Neural progenitor cell (in vitro differentiated cells): ENCODE results near the gene PTDSS2. TPM values are rescaled to one million over a fixed set of nuclear protein-coding genes. Genes with fewer than 3 reads are reported as not detected.

Source experiments
- DNase-seq: peaks from one replicate; pipeline ENCODE4 v3.0.0-alpha.2; 2016; ENCODE audit warnings: low spot score
- H2AFZ ChIP-seq: fragments of 200-600 bp; sonication (generic); replicated peaks from 2 replicates; pipeline ENCODE4 v1.6.1; 2016; ENCODE audit warnings: antibody characterized with exemption
- H3F3A ChIP-seq: fragments of 200-600 bp; sonication (generic); 2 replicates; pipeline ENCODE4 v1.6.1; 2016; ENCODE audit warnings: antibody characterized with exemption, low read depth
- H3K27ac ChIP-seq: fragments of 200-600 bp; sonication (generic); 2 replicates; pipeline ENCODE4 v1.5.1; 2016; ENCODE audit warnings: mild to moderate bottlenecking
- H3K27me3 ChIP-seq: fragments of 200-600 bp; sonication (generic); 2 replicates; pipeline ENCODE4 v1.6.1; 2016; ENCODE audit warnings: mild to moderate bottlenecking, moderate library complexity
- H3K36me3 ChIP-seq: fragments of 200-600 bp; sonication (generic); 2 replicates; pipeline ENCODE4 v1.5.1; 2016
- H3K4me1 ChIP-seq: fragments of 200-600 bp; sonication (generic); 2 replicates; pipeline ENCODE4 v1.6.1; 2016; ENCODE audit warnings: mixed run types
- H3K4me2 ChIP-seq: fragments of 200-600 bp; sonication (generic); 2 replicates; pipeline ENCODE4 v1.6.1; 2016
- H3K4me3 ChIP-seq: fragments of 200-600 bp; sonication (generic); 2 replicates; pipeline ENCODE4 v1.5.1; 2016
- H3K79me2 ChIP-seq: fragments of 200-600 bp; sonication (generic); 2 replicates; pipeline ENCODE4 v1.6.1; 2016; ENCODE audit warnings: low read depth
- H3K9ac ChIP-seq: fragments of 200-600 bp; sonication (generic); 2 replicates; pipeline ENCODE4 v1.6.1; 2016
- H3K9me3 ChIP-seq: fragments of 200-600 bp; sonication (generic); 2 replicates; pipeline ENCODE4 v1.5.1; 2016; ENCODE audit warnings: low read depth
- H4K20me1 ChIP-seq: fragments of 200-600 bp; sonication (generic); 2 replicates; pipeline ENCODE4 v1.6.1; 2016; ENCODE audit warnings: low read depth
- H3K27ac Mint-ChIP-seq: 3 replicates; pipeline ENCODE4 v1.8.0; 2021; ENCODE audit warnings: mixed read lengths
- H3K27me3 Mint-ChIP-seq: 2 replicates; pipeline ENCODE4 v1.8.0; 2022; ENCODE audit warnings: low read depth, mild to moderate bottlenecking, inconsistent platforms, moderate library complexity, mixed read lengths; ENCODE audit not compliant: insufficient read depth
- H3K36me3 Mint-ChIP-seq: 3 replicates; pipeline ENCODE4 v1.8.0; 2021; ENCODE audit warnings: mixed read lengths
- H3K4me1 Mint-ChIP-seq: 3 replicates; pipeline ENCODE4 v1.8.0; 2021; ENCODE audit warnings: mixed read lengths
- H3K4me3 Mint-ChIP-seq: 3 replicates; pipeline ENCODE4 v1.8.0; 2021; ENCODE audit warnings: mild to moderate bottlenecking, moderate library complexity, mixed read lengths
- H3K9me3 Mint-ChIP-seq: 3 replicates; pipeline ENCODE4 v1.8.0; 2020; ENCODE audit warnings: mixed read lengths
- CTCF ChIP-seq: fragments of 200-600 bp; sonication (generic); IDR thresholded peaks from 2 replicates; pipeline ENCODE4 v1.5.1; 2017; ENCODE audit warnings: antibody characterized with exemption, mild to moderate bottlenecking
- EZH2 ChIP-seq: fragments of 200-600 bp; sonication (generic); IDR thresholded peaks from 2 replicates; pipeline ENCODE4 v1.6.1; 2017; ENCODE audit warnings: antibody characterized with exemption, mild to moderate bottlenecking, moderate library complexity
- EZH2phosphoT487 ChIP-seq: fragments of 200-600 bp; sonication (generic); IDR thresholded peaks from 2 replicates; pipeline ENCODE4 v1.6.1; 2017; ENCODE audit warnings: antibody characterized with exemption
- total RNA-seq: library from RNA; depleted of rRNA; stranded (reverse); fragments of >200 nt; gene quantifications from 2 replicates; pipeline ENCODE4 v1.2.3, GENCODE V29; 2015; ENCODE audit warnings: low replicate concordance

Gene PTDSS2
- total RNA-seq, 1 donor from 2014 or later = 24.7 TPM

- peaks cover 54% of the 10 kb centered on the region for H3K27me3 ChIP-seq
- no peaks in the 10 kb centered on the region for H3K36me3 ChIP-seq
- no peak overlapping the region for H2AFZ ChIP-seq
These were observed 29.8 kb upstream of the PTDSS2 start for GRCh38 chr11:420054-420910.

GRCh38 chr11:420911-421321 is 29.2 kb upstream of the PTDSS2 start:
- peaks cover 4% of the 10 kb centered on the region for H4K20me1 ChIP-seq
- Mint-ChIP-seq H3K4me1 (no peaks in the 10 kb centered on the region), H3K4me3 (no peak overlapping the region), H3K27me3 (peaks cover 25% of the 10 kb centered on the region), H3K36me3 (no peaks in the 10 kb centered on the region), H3K27ac (no peak overlapping the region), H3K9me3 (peaks cover 2% of the 10 kb centered on the region)
- no peaks in the 10 kb centered on the region for H3K79me2 ChIP-seq
- H3K4me1 ChIP-seq = peaks cover 5% of the 10 kb centered on the region
- no peaks in the 10 kb centered on the region for H3K9me3 ChIP-seq
- H3K27ac ChIP-seq = no peak overlapping the region
- H3K4me2 ChIP-seq = no peak overlapping the region
- peaks cover 47% of the 10 kb centered on the region for H3K27me3 ChIP-seq
- H3F3A ChIP-seq = no peaks in the 10 kb centered on the region
- no peak overlapping the region for H3K4me3 ChIP-seq
- no peak overlapping the region for H3K9ac ChIP-seq
- DNase-seq = no peak
- no peaks in the 10 kb centered on the region for H3K36me3 ChIP-seq
- no peak for TF ChIP-seq EZH2phosphoT487
- TF ChIP-seq CTCF = no peak
- TF ChIP-seq EZH2 = no peak
- no peak overlapping the region for H2AFZ ChIP-seq

More at GRCh38 chr11:420054-420910, 29.8 kb upstream of the PTDSS2 start:
- DNase-seq = no peak
- Mint-ChIP-seq H3K27ac (no peak overlapping the region), H3K4me3 (no peak overlapping the region), H3K4me1 (no peaks in the 10 kb centered on the region), H3K36me3 (no peaks in the 10 kb centered on the region), H3K27me3 (peaks cover 29% of the 10 kb centered on the region), H3K9me3 (peaks cover 2% of the 10 kb centered on the region)
- Histone ChIP-seq H4K20me1 (peaks cover 4% of the 10 kb centered on the region), H3K79me2 (no peaks in the 10 kb centered on the region), H3K4me2 (no peak overlapping the region), H3K4me1 (peaks cover 5% of the 10 kb centered on the region), H3F3A (no peaks in the 10 kb centered on the region), H3K9ac (no peak overlapping the region), H3K9me3 (no peaks in the 10 kb centered on the region), H3K4me3 (no peak overlapping the region), H3K27ac (no peak overlapping the region)
- no peak for TF ChIP-seq CTCF
- no peak for TF ChIP-seq EZH2phosphoT487
- TF ChIP-seq EZH2 = no peak

- Histone ChIP-seq H3K79me2 (no peaks in the 10 kb centered on the region), H4K20me1 (peaks cover 4% of the 10 kb centered on the region), H3K27ac (no peak overlapping the region), H3K27me3 (peaks cover 34% of the 10 kb centered on the region), H3F3A (no peaks in the 10 kb centered on the region), H2AFZ (no peak overlapping the region), H3K4me3 (no peak overlapping the region), H3K4me1 (no peaks in the 10 kb centered on the region), H3K9ac (no peak overlapping the region), H3K9me3 (no peaks in the 10 kb centered on the region), H3K36me3 (no peaks in the 10 kb centered on the region), H3K4me2 (no peak overlapping the region)
- no peak overlapping the region for H3K4me3 Mint-ChIP-seq
- TF ChIP-seq CTCF (no peak), EZH2phosphoT487 (no peak), EZH2 (no peak)
- H3K27me3 Mint-ChIP-seq = peaks cover 23% of the 10 kb centered on the region
- no peak for DNase-seq
- no peaks in the 10 kb centered on the region for H3K4me1 Mint-ChIP-seq
- no peak overlapping the region for H3K27ac Mint-ChIP-seq
- H3K36me3 Mint-ChIP-seq = no peaks in the 10 kb centered on the region
- peaks cover 2% of the 10 kb centered on the region for H3K9me3 Mint-ChIP-seq
These were observed 27.8 kb upstream of the PTDSS2 start for GRCh38 chr11:422249-422656.
